Measurements from ENCODE around the gene DPH2.

- TF ChIP-seq CTCF (IDR thresholded peaks at IDR 0.05) (no peak), ZNF671 (CRISPR knock-in tag; IDR thresholded peaks at IDR 0.05) (no peak), MYBL2 (CRISPR knock-in tag; IDR thresholded peaks at IDR 0.05) (no peak), AFF4 (CRISPR knock-in tag; IDR thresholded peaks at IDR 0.05; ENCODE audit: borderline replicate concordance) (no peak), E2F1 (CRISPR knock-in tag; IDR thresholded peaks at IDR 0.05) (no peak), NFE2L1 (CRISPR knock-in tag; IDR thresholded peaks at IDR 0.05) (no peak), CDX4 (CRISPR knock-in tag; IDR thresholded peaks at IDR 0.05; ENCODE audit: borderline replicate concordance) (no peak), TP53 (CRISPR knock-in tag; IDR thresholded peaks at IDR 0.05) (no peak), FOXP4 (CRISPR knock-in tag; IDR thresholded peaks at IDR 0.05) (no peak)
Measured at GRCh38 chr1:43965316-43965715, 4.5 kb upstream of the DPH2 start.

All from WTC11 (cell line).